22Rv1 (cell line): Measurements from ENCODE around the gene GPC6.

ENCODE experiments used
- CTCF ChIP-seq: fragments of 450-650 bp; IDR thresholded peaks from 2 replicates; pipeline ENCODE4 v1.5.1; 2017; ENCODE audit warnings: mild to moderate bottlenecking
- ZFX ChIP-seq: fragments of 450-650 bp; IDR thresholded peaks from 2 replicates; pipeline ENCODE4 v1.6.1; 2017; ENCODE audit warnings: antibody characterized with exemption, borderline replicate concordance

- TF ChIP-seq CTCF: no peak
- TF ChIP-seq ZFX: no peak
Measured at GRCh38 chr13:94162289-94162688, 935.7 kb downstream of the GPC6 start.
